Loucy (cell line): Measurements from ENCODE around the gene TRAPPC3L.
A peak's percentile ranks its signal among the peaks of the same experiment; 100 is the strongest.

ENCODE experiments used
- H2AFZ ChIP-seq: fragments of 200-600 bp; sonication (generic); 2 replicates; pipeline ENCODE4 v1.6.0; 2016; ENCODE audit warnings: antibody characterized with exemption, mild to moderate bottlenecking, low read length, moderate library complexity
- H3F3A ChIP-seq: fragments of 200-600 bp; 2 replicates; pipeline ENCODE4 v1.6.0; 2016; ENCODE audit warnings: antibody characterized with exemption, low read depth, mild to moderate bottlenecking
- H3K27me3 ChIP-seq: fragments of 200-600 bp; sonication (generic); 2 replicates; pipeline ENCODE4 v1.6.1; 2014; ENCODE audit warnings: low read length, mild to moderate bottlenecking; ENCODE audit not compliant: insufficient read depth, poor library complexity, severe bottlenecking
- H3K36me3 ChIP-seq: fragments of 200-600 bp; sonication (generic); 2 replicates; pipeline ENCODE4 v1.6.1; 2016; ENCODE audit warnings: low read length; ENCODE audit not compliant: insufficient read depth
- H3K4me1 ChIP-seq: fragments of 200-600 bp; sonication (generic); 2 replicates; pipeline ENCODE4 v1.5.1; 2014; ENCODE audit warnings: low read length, mild to moderate bottlenecking; ENCODE audit not compliant: insufficient read depth, poor library complexity, severe bottlenecking
- H3K4me2 ChIP-seq: fragments of 200-600 bp; sonication (generic); 2 replicates; pipeline ENCODE4 v1.6.0; 2014; ENCODE audit warnings: antibody characterized with exemption, low read length, low read depth, mild to moderate bottlenecking; ENCODE audit not compliant: poor library complexity, severe bottlenecking
- H3K4me3 ChIP-seq: fragments of 200-600 bp; sonication (generic); 2 replicates; pipeline ENCODE4 v1.5.1; 2014; ENCODE audit warnings: low read length, mild to moderate bottlenecking, mixed read lengths; ENCODE audit not compliant: poor library complexity, severe bottlenecking
- H3K79me2 ChIP-seq: fragments of 200-600 bp; sonication (generic); 2 replicates; pipeline ENCODE4 v1.6.1; 2014; ENCODE audit warnings: low read length; ENCODE audit not compliant: insufficient read depth
- H3K9ac ChIP-seq: fragments of 200-600 bp; sonication (generic); 2 replicates; pipeline ENCODE4 v1.6.0; 2014; ENCODE audit warnings: mild to moderate bottlenecking, low read depth, low read length, moderate library complexity; ENCODE audit not compliant: poor library complexity, severe bottlenecking
- H3K9me2 ChIP-seq: fragments of 200-600 bp; sonication (generic); replicated peaks from 2 replicates; pipeline ENCODE4 v1.6.1; 2016; ENCODE audit warnings: low read depth, low read length, mixed read lengths
- H3K9me3 ChIP-seq: fragments of 200-600 bp; sonication (generic); 2 replicates; pipeline ENCODE4 v1.6.1; 2014; ENCODE audit warnings: mild to moderate bottlenecking, antibody characterized with exemption, low read length, low read depth; ENCODE audit not compliant: insufficient read depth
- H4K20me1 ChIP-seq: fragments of 200-600 bp; sonication (generic); 2 replicates; pipeline ENCODE4 v1.6.0; 2014; ENCODE audit warnings: antibody characterized with exemption, low read length, mild to moderate bottlenecking; ENCODE audit not compliant: insufficient read depth, poor library complexity, severe bottlenecking
- CTCF ChIP-seq: fragments of 200-600 bp; sonication (generic); conservative IDR thresholded peaks from 2 replicates; pipeline ENCODE4 v1.5.1; 2014; ENCODE audit warnings: mild to moderate bottlenecking, antibody characterized with exemption, low read length
- EZH2phosphoT487 ChIP-seq: fragments of 200-600 bp; IDR thresholded peaks from 2 replicates; pipeline ENCODE4 v1.6.1; 2018; ENCODE audit warnings: antibody characterized with exemption, mild to moderate bottlenecking, moderate library complexity, borderline replicate concordance

The TRAPPC3L gene

GRCh38 chr6:116578335-116578734, 32.9 kb upstream of the TRAPPC3L start:
- Histone ChIP-seq H2AFZ (no peak overlapping the region), H3K9ac (no peak overlapping the region), H3K4me2 (no peak overlapping the region), H3K4me3 (no peak overlapping the region), H3K79me2 (peaks cover 63% of the 10 kb centered on the region), H3K27me3 (no peaks in the 10 kb centered on the region), H3K9me2 (no peaks in the 10 kb centered on the region), H3K4me1 (peaks cover 35% of the 10 kb centered on the region), H4K20me1 (peaks cover 4% of the 10 kb centered on the region), H3F3A (no peaks in the 10 kb centered on the region), H3K36me3 (0 out of 2 replicates have a peak, but pooled peaks cover 8% of the 10 kb centered on the region), H3K9me3 (no peaks in the 10 kb centered on the region)
- TF ChIP-seq EZH2phosphoT487, result no peak

- H3K4me1 ChIP-seq, result peaks cover 44% of the 10 kb centered on the region
- H3K4me3 ChIP-seq, result no peak overlapping the region
- TF ChIP-seq EZH2phosphoT487 (no peak), CTCF (no peak)
- H2AFZ ChIP-seq, result no peak overlapping the region
- H3K36me3 ChIP-seq, result 0 out of 2 replicates have a peak, but pooled peaks cover 8% of the 10 kb centered on the region
- H3K9me3 ChIP-seq, result no peaks in the 10 kb centered on the region
- peaks cover 71% of the 10 kb centered on the region for H3K79me2 ChIP-seq
- no peaks in the 10 kb centered on the region for H3K27me3 ChIP-seq
- no peaks in the 10 kb centered on the region for H3K9me2 ChIP-seq
- peaks cover 13% of the 10 kb centered on the region for H4K20me1 ChIP-seq
- no peak overlapping the region for H3K9ac ChIP-seq
- peak overlapping the region; percentile 13 for H3K4me2 ChIP-seq
- no peaks in the 10 kb centered on the region for H3F3A ChIP-seq
Observed at GRCh38 chr6:116577486-116577885, 32.0 kb upstream of the TRAPPC3L start.

GRCh38 chr6:116575227-116575626, 29.7 kb upstream of the TRAPPC3L start:
- Histone ChIP-seq H3K9ac (no peak overlapping the region), H3K79me2 (peaks cover 83% of the 10 kb centered on the region)

More at GRCh38 chr6:116575227-116575626, 29.7 kb upstream of the TRAPPC3L start:
- H3K4me3 ChIP-seq, result no peak overlapping the region
- H3F3A ChIP-seq, result no peaks in the 10 kb centered on the region
- no peaks in the 10 kb centered on the region for H3K9me2 ChIP-seq
- no peaks in the 10 kb centered on the region for H3K27me3 ChIP-seq
- H4K20me1 ChIP-seq, result peaks cover 22% of the 10 kb centered on the region
- 0 out of 2 replicates have a peak, but pooled peaks cover 3% of the 10 kb centered on the region for H3K36me3 ChIP-seq
- H3K4me1 ChIP-seq, result peaks cover 49% of the 10 kb centered on the region
- TF ChIP-seq EZH2phosphoT487 (no peak), CTCF (no peak)
- no peaks in the 10 kb centered on the region for H3K9me3 ChIP-seq
- H2AFZ ChIP-seq, result no peak overlapping the region
- no peak overlapping the region for H3K4me2 ChIP-seq
